Ectodermal cell (in vitro differentiated cells): ENCODE results near the gene TXLNG.

ENCODE experiments used
- H3K27ac ChIP-seq: 2 replicates; pipeline ENCODE4 v1.7.0; 2013; ENCODE audit warnings: mild to moderate bottlenecking, low read depth, low read length; ENCODE audit not compliant: insufficient read depth, poor library complexity, severe bottlenecking
- H3K27me3 ChIP-seq: 2 replicates; pipeline ENCODE4 v1.7.0; 2013; ENCODE audit warnings: mild to moderate bottlenecking, low read length; ENCODE audit not compliant: insufficient read depth, control insufficient read depth, poor library complexity, severe bottlenecking
- H3K36me3 ChIP-seq: one replicate; pipeline ENCODE4 v1.7.0; 2013; ENCODE audit warnings: low read length; ENCODE audit not compliant: control insufficient read depth, insufficient read depth
- H3K4me1 ChIP-seq: one replicate; pipeline ENCODE4 v1.7.0; 2013; ENCODE audit warnings: low read length; ENCODE audit not compliant: control insufficient read depth, insufficient read depth
- H3K4me3 ChIP-seq: 2 replicates; pipeline ENCODE4 v1.7.0; 2013; ENCODE audit warnings: low read depth, low read length, control low read depth; ENCODE audit not compliant: insufficient read depth
- H3K9me3 ChIP-seq: 2 replicates; pipeline ENCODE4 v1.7.0; 2013; ENCODE audit warnings: mild to moderate bottlenecking, low read length, moderate library complexity; ENCODE audit not compliant: control insufficient read depth
- WGBS, 2 experiments: methylation state at CpG; one replicate each; pipeline ENCODE4 v1.1.7; 2013; ENCODE audit warnings: missing lambda C conversion rate in 2 of 2; 5-methylcytosine and 5-hydroxymethylcytosine counted together

TXLNG gene

GRCh38 chrX:16836371-16836770 lies 50.1 kb downstream of the TXLNG start:
- Histone ChIP-seq H3K27ac (no peak overlapping the region), H3K4me1 (peaks cover 8% of the 10 kb centered on the region), H3K4me3 (no peak overlapping the region), H3K36me3 (no peaks in the 10 kb centered on the region), H3K9me3 (no peaks in the 10 kb centered on the region), H3K27me3 (no peaks in the 10 kb centered on the region)
- WGBS, 2 experiments: 75 to 80% methylated on average over 8 to 9 of the region's 9 CpGs

GRCh38 chrX:16838202-16839066 lies 52.2 kb downstream of the TXLNG start:
- H3K27me3 ChIP-seq: no peaks in the 10 kb centered on the region
- no peak overlapping the region for H3K4me3 ChIP-seq
- H3K36me3 ChIP-seq: no peaks in the 10 kb centered on the region
- 85 to 95% methylated on average over 11 of the region's 11 CpGs for WGBS, 2 experiments
- H3K27ac ChIP-seq: no peak overlapping the region
- peaks cover 8% of the 10 kb centered on the region for H3K4me1 ChIP-seq
- H3K9me3 ChIP-seq: no peaks in the 10 kb centered on the region

GRCh38 chrX:16839219-16839851 lies 53.1 kb downstream of the TXLNG start:
- Histone ChIP-seq H3K27ac (no peak overlapping the region), H3K36me3 (no peaks in the 10 kb centered on the region), H3K4me1 (peaks cover 8% of the 10 kb centered on the region), H3K9me3 (no peaks in the 10 kb centered on the region), H3K4me3 (no peak overlapping the region), H3K27me3 (no peaks in the 10 kb centered on the region)
- 74 to 84% methylated on average over 4 to 5 of the region's 5 CpGs for WGBS, 2 experiments

GRCh38 chrX:16839852-16840460 lies 53.7 kb downstream of the TXLNG start:
- H3K9me3 ChIP-seq: no peaks in the 10 kb centered on the region
- H3K4me1 ChIP-seq: peaks cover 8% of the 10 kb centered on the region
- no peak overlapping the region for H3K4me3 ChIP-seq
- H3K36me3 ChIP-seq: no peaks in the 10 kb centered on the region
- no peak overlapping the region for H3K27ac ChIP-seq
- H3K27me3 ChIP-seq: no peaks in the 10 kb centered on the region
- 86 to 87% methylated on average over 14 of the region's 14 CpGs for WGBS, 2 experiments

GRCh38 chrX:16842684-16843083 lies 56.4 kb downstream of the TXLNG start:
- no peaks in the 10 kb centered on the region for H3K27me3 ChIP-seq
- no peak overlapping the region for H3K4me3 ChIP-seq
- H3K27ac ChIP-seq: no peak overlapping the region
- WGBS, 2 experiments: 94 to 96% methylated on average over 2 to 3 of the region's 3 CpGs
- no peaks in the 10 kb centered on the region for H3K9me3 ChIP-seq
- H3K36me3 ChIP-seq: peaks cover 4% of the 10 kb centered on the region
- peaks cover 8% of the 10 kb centered on the region for H3K4me1 ChIP-seq

- peaks cover 7% of the 10 kb centered on the region for H3K36me3 ChIP-seq
- H3K9me3 ChIP-seq: no peaks in the 10 kb centered on the region
- H3K27me3 ChIP-seq: no peaks in the 10 kb centered on the region
- H3K4me3 ChIP-seq: no peak overlapping the region
- 89 to 95% methylated on average over 2 of the region's 3 CpGs for WGBS, 2 experiments
- no peak overlapping the region for H3K27ac ChIP-seq
- peaks cover 8% of the 10 kb centered on the region for H3K4me1 ChIP-seq
Observed at GRCh38 chrX:16843208-16843909, 57.1 kb downstream of the TXLNG start.

GRCh38 chrX:16845686-16846085 lies 59.4 kb downstream of the TXLNG start:
- H3K4me1 ChIP-seq: no peaks in the 10 kb centered on the region
- WGBS, 2 experiments: no CpG with 5 or more reads among the region's 2 CpGs
- no peak overlapping the region for H3K27ac ChIP-seq
- H3K27me3 ChIP-seq: no peaks in the 10 kb centered on the region
- H3K9me3 ChIP-seq: no peaks in the 10 kb centered on the region
- H3K4me3 ChIP-seq: no peak overlapping the region
- H3K36me3 ChIP-seq: peaks cover 13% of the 10 kb centered on the region

- no peaks in the 10 kb centered on the region for H3K4me1 ChIP-seq
- 94 to 96% methylated on average over 6 of the region's 6 CpGs for WGBS, 2 experiments
- H3K27me3 ChIP-seq: no peaks in the 10 kb centered on the region
- no peak overlapping the region for H3K4me3 ChIP-seq
- no peak overlapping the region for H3K27ac ChIP-seq
- H3K36me3 ChIP-seq: peaks cover 13% of the 10 kb centered on the region
- H3K9me3 ChIP-seq: no peaks in the 10 kb centered on the region
Observed at GRCh38 chrX:16848541-16848940, 62.3 kb downstream of the TXLNG start.

- Histone ChIP-seq H3K36me3 (peaks cover 9% of the 10 kb centered on the region), H3K9me3 (no peaks in the 10 kb centered on the region), H3K4me1 (no peaks in the 10 kb centered on the region), H3K4me3 (no peak overlapping the region), H3K27me3 (no peaks in the 10 kb centered on the region), H3K27ac (no peak overlapping the region)
- 67% methylated on average over 1 of the region's 1 CpG; no CpG with 5 or more reads in 1 of the 2 experiments for WGBS, 2 experiments
Observed at GRCh38 chrX:16851421-16851820, 65.2 kb downstream of the TXLNG start.

- Histone ChIP-seq H3K4me3 (no peak overlapping the region), H3K27me3 (no peaks in the 10 kb centered on the region), H3K4me1 (no peaks in the 10 kb centered on the region), H3K9me3 (no peaks in the 10 kb centered on the region), H3K36me3 (peaks cover 13% of the 10 kb centered on the region), H3K27ac (no peak overlapping the region)
- 93 to 96% methylated on average over 3 of the region's 3 CpGs for WGBS, 2 experiments
Observed at GRCh38 chrX:16851827-16852226, 65.6 kb downstream of the TXLNG start.
